SJCRH30 (cell line): ENCODE results near the gene NGEF. TPM values are rescaled to one million over a fixed set of nuclear protein-coding genes. Genes with fewer than 3 reads are reported as not detected.

Experiments
- DNase-seq, 2 experiments: peaks; one replicate each; pipeline ENCODE4 v3.0.0-alpha.2; 2015 to 2020
- H3K27ac ChIP-seq: fragments of 250-450 bp; sonication (Bioruptor Pico); 2 replicates; pipeline ENCODE4 v1.5.1; 2020; ENCODE audit warnings: mild to moderate bottlenecking, moderate library complexity
- H3K27me3 ChIP-seq: fragments of 250-450 bp; sonication (Bioruptor Pico); 2 replicates; pipeline ENCODE4 v1.5.1; 2020; ENCODE audit warnings: mild to moderate bottlenecking, moderate library complexity
- H3K36me3 ChIP-seq: fragments of 250-450 bp; sonication (Bioruptor Pico); 2 replicates; pipeline ENCODE4 v1.5.1; 2020; ENCODE audit warnings: mild to moderate bottlenecking, moderate library complexity
- H3K4me1 ChIP-seq: fragments of 250-450 bp; sonication (Bioruptor Pico); 2 replicates; pipeline ENCODE4 v1.5.1; 2020; ENCODE audit warnings: mild to moderate bottlenecking, moderate library complexity
- H3K4me3 ChIP-seq: fragments of 250-450 bp; sonication (Bioruptor Pico); 2 replicates; pipeline ENCODE4 v1.5.1; 2020; ENCODE audit warnings: mild to moderate bottlenecking, moderate library complexity
- H3K9me3 ChIP-seq: fragments of 250-450 bp; sonication (Bioruptor Pico); replicated peaks from 2 replicates; pipeline ENCODE4 v1.5.1; 2020; ENCODE audit warnings: mild to moderate bottlenecking, moderate library complexity
- total RNA-seq: library from RNA; depleted of rRNA; stranded (reverse); fragments of >200 nt; shearing (Covaris generic); gene quantifications from 2 replicates; pipeline ENCODE4 v1.2.3, GENCODE V29; 2014

Gene NGEF
- total RNA-seq, 1 experiment from 2014 or later, result not detected

DNA sequence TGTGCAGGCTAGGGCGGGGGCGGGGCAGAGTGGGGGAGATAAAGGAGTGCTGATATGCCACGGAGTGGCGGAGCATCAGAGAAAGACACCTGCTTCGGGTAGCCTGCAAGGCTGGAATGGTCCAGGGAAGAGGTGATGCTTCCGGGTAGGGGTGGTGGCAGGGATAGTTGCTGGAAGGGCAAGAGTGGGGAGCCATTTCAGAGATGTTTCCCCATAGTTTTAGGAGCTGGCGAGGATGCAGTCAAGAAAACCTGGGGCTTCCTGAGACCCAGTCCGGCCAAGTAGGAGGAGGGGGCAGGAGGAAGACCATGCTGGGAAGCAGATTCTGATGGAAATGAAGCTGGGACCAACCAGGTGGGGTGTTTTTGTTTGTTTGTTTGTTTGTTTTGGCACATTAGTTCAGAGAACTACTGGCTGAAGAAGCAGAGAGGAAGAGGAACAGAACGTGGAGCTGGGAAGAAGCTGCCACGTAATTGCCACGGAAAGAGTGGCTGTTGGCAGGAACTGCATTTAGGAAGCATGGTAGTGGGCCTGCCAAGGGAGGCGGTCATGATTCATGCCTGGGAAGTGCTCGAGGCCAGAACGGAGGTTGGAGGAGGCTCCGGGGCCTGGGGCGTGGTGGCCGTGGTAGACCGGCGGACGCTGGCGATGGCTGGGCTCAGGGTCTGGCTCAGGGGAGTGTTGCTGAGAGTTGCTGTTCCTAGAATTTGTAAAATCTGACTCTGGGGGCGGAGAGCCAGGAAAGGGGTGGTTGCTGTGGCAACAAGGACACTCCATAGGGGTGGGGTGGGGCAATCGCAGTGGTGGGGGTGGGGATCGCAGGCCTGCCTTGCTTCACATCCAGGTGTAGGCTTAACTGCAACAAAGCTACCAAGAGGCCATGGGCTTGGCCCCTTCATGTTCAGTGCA lies 38.4 kb upstream of the NGEF start:
- no peaks in the 10 kb centered on the region for H3K27me3 ChIP-seq
- no peak overlapping the region for H3K4me3 ChIP-seq
- H3K9me3 ChIP-seq, result no peaks in the 10 kb centered on the region
- no peak for DNase-seq
- H3K27ac ChIP-seq, result no peak overlapping the region
- no peaks in the 10 kb centered on the region for H3K36me3 ChIP-seq
- H3K4me1 ChIP-seq, result peaks cover 16% of the 10 kb centered on the region

DNA sequence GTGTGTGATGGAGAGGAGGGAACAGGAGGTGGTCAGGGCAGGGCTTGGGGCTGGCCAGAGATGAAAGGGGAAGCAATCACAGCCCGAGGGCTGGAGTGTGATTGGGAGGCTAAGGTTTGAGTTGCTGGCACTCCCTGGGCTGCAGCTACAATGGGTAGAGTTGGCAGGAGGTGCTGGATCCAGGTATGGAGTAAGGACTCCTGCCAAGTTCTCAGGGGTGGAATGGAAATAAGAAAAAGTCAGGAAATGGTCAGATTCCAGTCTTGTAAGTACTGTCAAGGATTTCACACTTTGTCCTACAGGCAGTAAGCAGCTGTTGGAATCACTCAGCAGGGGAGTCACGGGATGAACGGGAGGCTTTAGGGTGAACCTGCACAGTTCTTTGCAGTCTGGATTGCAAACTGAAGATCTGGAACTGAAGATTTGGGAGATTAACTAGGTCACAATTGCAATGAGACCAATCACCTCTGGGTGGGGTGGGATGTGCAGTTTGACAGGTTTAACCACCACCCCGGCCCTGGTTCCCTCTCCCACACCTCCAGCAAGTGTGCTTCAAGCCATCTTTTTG lies 36.2 kb upstream of the NGEF start:
- Histone ChIP-seq H3K4me1 (peaks cover 16% of the 10 kb centered on the region), H3K9me3 (no peaks in the 10 kb centered on the region), H3K36me3 (no peaks in the 10 kb centered on the region), H3K4me3 (no peak overlapping the region), H3K27ac (peak overlapping the region; percentile 47), H3K27me3 (no peaks in the 10 kb centered on the region)
- peak; percentile 85 to 90 for DNase-seq

DNA sequence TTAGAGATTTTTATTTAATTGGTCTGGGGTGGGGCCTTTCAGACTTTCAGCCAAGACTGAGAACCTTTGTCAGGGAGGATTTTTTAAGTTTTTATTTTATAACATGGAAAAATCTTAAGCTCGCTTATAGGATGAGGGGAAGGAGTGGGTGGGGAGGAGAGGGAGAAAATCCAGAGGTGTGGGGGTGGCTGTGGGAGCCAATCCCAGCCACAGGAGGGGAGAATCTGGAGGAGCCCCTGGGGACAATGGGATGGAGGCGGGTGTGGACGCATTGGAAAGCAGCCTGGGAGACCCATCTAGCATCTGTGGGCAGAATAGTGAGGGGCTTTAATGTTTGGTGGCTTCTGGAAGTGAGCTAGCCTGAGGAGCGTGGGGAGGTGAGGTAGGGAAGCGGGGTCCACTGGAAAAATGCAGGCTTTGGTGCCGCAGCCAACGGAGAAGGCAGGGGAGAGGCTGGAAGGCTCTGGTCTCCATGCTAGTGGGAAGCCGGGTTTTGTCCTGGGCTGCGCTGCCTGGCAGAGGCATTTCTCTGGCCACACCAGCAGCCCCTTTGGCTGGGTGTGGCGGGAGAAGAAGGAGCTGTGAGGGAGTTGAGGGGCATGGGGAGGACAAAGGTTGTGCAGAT lies 35.6 kb upstream of the NGEF start:
- no peaks in the 10 kb centered on the region for H3K9me3 ChIP-seq
- H3K4me1 ChIP-seq, result peaks cover 16% of the 10 kb centered on the region
- no peak for DNase-seq

DNA sequence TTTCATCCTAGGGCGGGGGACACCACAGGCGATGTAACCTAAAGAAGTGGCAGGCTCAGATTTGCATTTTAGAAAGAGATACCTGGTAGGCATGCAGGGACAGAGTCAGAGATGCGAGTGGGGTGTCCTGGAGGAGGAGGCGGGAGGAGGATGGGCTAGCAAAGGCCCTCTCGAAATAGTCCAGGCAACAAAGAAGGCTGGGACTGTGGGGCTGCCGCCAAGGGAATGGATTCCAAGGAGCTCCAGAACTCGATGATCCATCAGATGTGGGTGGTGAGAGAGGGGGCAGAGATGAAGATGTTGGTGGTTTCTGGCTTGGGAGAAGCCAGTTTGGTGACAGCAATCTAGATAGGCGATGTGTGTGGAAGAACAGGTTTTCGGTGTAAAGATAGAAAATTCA lies 34.6 kb upstream of the NGEF start:
- H3K9me3 ChIP-seq, result no peaks in the 10 kb centered on the region
- no peak overlapping the region for H3K4me3 ChIP-seq
- no peak overlapping the region for H3K27ac ChIP-seq
- H3K36me3 ChIP-seq, result no peaks in the 10 kb centered on the region
- H3K4me1 ChIP-seq, result peaks cover 16% of the 10 kb centered on the region
- DNase-seq, result no peak
- H3K27me3 ChIP-seq, result no peaks in the 10 kb centered on the region

More for the DNA sequence above, 35.6 kb upstream of the NGEF start:
- H3K27me3 ChIP-seq, result no peaks in the 10 kb centered on the region
- H3K36me3 ChIP-seq, result no peaks in the 10 kb centered on the region
- H3K4me3 ChIP-seq, result no peak overlapping the region
- H3K27ac ChIP-seq, result peak overlapping the region; percentile 47

DNA sequence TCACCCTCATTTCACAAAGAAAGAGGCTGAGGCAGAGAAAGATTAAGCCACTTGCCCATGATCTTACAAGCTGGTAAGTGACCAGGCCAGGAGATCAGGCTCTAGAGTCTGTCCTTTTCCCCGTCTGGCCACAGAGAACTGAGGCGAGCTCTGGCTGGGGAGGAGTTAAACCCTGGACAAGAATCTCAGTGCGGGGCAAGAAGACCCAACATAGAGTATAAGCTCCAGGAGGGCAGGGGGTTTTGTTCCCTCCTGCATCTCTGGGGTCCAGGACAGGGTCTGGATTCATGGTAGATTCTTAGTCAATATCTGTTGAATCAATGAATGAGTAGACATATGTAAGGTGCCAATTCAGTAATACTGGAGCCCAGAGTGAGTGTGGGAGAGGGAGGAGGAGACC lies 34.1 kb upstream of the NGEF start:
- Histone ChIP-seq H3K9me3 (no peaks in the 10 kb centered on the region), H3K27me3 (no peaks in the 10 kb centered on the region), H3K4me3 (no peak overlapping the region), H3K4me1 (peaks cover 16% of the 10 kb centered on the region), H3K27ac (no peak overlapping the region), H3K36me3 (no peaks in the 10 kb centered on the region)
- no peak for DNase-seq

DNA sequence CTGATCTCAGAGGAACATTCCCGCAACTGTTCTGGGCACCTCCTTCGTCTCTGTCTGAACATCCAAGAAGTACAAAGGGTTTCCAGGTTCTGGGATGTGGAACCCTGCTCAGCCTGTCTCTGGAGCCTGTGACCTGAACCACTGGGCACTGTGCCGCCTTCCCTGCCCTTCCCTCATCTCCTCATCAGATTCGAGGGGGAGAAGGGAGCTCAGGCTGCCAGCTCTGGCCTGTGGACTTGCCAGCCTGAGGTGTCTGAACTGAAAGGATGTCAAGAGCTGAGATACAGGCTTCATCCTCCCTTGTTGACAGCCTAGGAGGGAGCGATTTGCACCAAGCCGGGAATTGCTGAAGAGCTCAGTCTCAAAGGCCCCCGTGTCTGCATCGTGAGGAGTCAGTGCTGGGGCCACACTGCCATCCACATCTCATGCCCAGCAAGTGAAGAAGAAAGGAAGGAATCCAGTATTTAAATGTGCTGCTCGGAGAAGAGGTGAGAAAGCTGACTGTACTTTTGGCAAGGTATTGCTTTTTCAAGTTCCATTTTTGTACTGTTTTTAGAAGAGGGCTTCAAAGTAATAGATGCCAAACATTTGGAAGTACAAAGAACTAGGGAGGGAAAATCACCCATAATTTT lies 32.0 kb upstream of the NGEF start:
- peaks cover 16% of the 10 kb centered on the region for H3K4me1 ChIP-seq
- no peak overlapping the region for H3K27ac ChIP-seq
- no peaks in the 10 kb centered on the region for H3K36me3 ChIP-seq
- H3K27me3 ChIP-seq, result no peaks in the 10 kb centered on the region; the same call in 1 of the 2 replicates
- no peaks in the 10 kb centered on the region for H3K9me3 ChIP-seq
- H3K4me3 ChIP-seq, result no peak overlapping the region
- DNase-seq, result no peak

DNA sequence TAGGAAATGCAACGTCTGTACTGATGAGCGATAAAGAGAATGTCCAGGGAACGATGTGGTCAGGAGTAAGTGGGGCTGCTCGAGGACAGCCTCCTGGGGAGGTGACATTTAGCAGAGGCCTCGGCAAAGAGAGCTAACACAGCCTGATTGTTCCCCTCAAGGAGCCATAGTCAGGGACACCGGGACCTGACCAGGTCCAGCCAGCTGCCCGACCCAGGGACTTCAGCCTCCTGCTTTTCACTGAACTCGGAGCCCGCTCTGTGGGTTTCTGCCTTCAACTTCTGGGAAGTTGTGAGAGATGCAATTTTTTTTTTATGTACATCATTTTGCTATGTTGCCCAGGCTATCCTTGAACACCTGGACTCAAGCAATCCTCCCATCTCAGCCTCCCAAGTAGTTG lies 29.5 kb upstream of the NGEF start:
- Histone ChIP-seq H3K4me1 (no peaks in the 10 kb centered on the region), H3K36me3 (no peaks in the 10 kb centered on the region), H3K9me3 (no peaks in the 10 kb centered on the region), H3K27ac (no peak overlapping the region), H3K4me3 (no peak overlapping the region), H3K27me3 (no peaks in the 10 kb centered on the region; the same call in 1 of the 2 replicates)
- no peak for DNase-seq

DNA sequence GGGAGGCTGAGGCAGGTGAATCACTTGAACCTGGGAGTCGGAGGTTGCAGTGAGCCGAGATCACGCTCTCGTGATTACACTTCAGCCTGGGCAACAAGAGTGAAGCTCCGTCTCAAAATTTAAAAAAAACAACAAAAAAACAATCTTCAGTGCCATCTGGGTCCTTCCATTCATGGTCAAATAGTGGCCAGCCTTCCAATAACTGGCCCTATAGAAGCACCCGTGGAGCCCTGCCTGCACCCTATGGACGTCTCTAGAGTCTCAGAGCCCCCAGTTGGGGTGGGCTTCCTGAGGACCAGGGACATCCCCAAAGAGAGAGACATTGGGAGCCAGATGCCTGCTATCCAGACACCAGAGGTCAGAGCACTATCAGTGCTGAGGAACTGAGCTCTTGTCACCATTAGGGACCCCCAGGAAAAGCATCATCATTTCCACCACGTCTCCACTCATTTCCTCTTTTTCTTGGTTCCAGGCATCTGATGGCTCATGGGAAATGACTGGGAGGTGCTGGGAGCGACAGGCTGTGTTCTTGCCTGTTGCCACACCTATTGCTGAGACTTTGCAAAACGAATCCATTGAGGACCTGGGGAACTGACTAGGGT lies 28.8 kb upstream of the NGEF start:
- no peak overlapping the region for H3K27ac ChIP-seq
- no peak overlapping the region for H3K4me3 ChIP-seq
- no peak for DNase-seq
- H3K9me3 ChIP-seq, result no peaks in the 10 kb centered on the region
- no peaks in the 10 kb centered on the region; the same call in 1 of the 2 replicates for H3K27me3 ChIP-seq
- no peaks in the 10 kb centered on the region for H3K4me1 ChIP-seq
- H3K36me3 ChIP-seq, result no peaks in the 10 kb centered on the region

DNA sequence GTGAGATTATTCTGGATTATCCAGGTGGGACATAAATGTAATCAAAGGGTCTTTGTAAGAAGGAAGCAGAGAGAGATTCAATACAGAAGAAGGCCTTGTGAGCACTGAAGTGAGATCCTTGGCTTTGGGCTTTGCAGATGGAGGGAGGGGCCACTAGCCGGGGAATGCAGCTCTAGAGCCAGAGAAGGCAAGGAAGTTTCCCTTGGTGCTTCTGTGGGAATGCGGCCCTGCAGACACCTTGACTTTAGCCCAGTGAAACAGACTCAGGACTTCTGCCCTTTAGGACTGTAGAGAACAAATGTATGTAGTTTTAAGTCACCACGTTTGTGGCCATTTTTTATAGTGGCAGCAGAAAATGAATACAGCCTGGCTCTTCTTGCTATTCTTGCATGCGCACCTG lies 27.5 kb upstream of the NGEF start:
- Histone ChIP-seq H3K27me3 (no peaks in the 10 kb centered on the region; the same call in 1 of the 2 replicates), H3K36me3 (no peaks in the 10 kb centered on the region; the same call in 1 of the 2 replicates), H3K27ac (no peak overlapping the region), H3K4me1 (no peaks in the 10 kb centered on the region), H3K9me3 (no peaks in the 10 kb centered on the region), H3K4me3 (no peak overlapping the region)
- no peak for DNase-seq

DNA sequence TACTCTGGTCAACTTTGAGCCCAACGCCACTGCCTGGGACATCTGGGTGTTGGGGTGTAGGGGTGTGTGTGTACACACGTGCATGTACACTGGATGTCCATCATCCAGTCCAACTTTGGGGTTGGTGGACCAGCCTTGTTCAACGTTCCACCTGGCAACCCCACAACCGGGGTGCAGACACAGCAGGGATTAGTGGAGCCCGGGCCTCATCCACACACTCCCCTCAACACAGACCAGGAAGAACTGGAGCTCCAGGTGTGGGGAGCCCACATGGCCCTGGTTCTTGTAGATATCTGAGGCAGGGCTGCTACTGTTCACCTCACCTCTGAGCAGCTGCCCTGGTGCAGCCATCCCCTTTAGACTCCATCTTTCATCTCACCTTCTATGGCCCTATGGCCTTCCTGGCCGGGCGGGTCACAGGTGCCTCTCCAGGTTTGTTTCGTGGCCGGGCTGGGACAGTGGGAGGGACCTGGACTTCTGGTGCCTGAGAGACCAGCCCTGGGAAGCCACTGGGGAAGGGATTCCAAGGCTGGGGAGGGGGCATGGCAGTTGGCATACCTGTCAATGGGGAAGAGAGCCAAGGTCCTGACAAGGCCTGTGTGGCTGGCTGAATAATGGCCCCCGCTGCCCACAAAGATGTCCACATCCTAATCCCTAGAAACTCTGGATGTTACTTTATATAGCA lies 26.9 kb upstream of the NGEF start:
- DNase-seq, result no peak
- H3K36me3 ChIP-seq, result no peaks in the 10 kb centered on the region; the same call in 1 of the 2 replicates
- H3K4me1 ChIP-seq, result no peaks in the 10 kb centered on the region
- H3K27me3 ChIP-seq, result no peaks in the 10 kb centered on the region; the same call in 1 of the 2 replicates
- no peak overlapping the region for H3K27ac ChIP-seq
- H3K9me3 ChIP-seq, result no peaks in the 10 kb centered on the region
- H3K4me3 ChIP-seq, result no peak overlapping the region

DNA sequence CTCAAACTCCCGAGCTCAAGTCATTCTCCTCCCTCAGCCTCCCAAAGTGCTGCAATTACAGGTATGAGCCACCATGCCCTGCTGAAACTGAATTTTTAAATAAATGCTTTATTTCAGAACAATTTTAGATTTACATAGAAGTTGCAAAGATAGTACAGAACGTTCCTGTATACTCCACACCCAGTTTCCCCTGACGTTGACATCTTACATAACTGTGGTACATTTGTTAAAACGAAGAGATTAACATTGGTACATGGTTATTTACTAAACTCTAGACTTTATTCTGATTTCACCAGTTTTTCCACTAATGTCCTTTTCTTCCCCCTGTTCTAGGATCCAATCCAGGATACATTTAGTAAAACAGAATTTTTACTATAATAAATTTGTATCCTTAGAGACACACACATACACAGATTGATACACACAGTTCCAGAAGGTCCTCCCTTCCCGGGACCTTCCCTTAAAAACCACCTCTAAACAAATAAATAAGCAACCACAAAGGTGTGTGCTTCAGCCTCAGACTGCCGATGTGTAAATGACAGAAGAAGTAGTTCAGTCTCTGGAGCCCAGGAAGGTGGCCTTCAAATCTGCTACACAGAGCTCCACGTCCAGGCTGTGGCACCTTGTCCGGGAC lies 26.3 kb upstream of the NGEF start:
- H3K9me3 ChIP-seq, result no peaks in the 10 kb centered on the region
- no peak for DNase-seq

DNA sequence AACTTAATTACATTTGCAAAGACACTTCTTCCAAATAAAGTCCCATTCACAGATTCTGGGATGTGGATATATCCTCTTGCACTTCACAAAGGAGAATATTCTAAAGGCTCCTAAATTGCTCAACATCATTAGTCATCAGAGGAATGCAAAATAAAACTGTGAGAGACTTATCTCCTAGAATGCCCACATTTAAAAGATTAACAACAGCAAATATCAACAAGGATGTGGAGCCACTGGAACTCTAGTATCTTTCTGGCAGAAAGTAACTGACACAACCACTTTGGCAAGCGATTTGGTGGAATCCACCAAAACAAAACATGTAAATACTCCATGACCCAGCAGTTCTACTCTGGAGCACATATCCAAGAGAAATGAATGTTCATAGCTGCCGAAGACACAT lies 24.0 kb upstream of the NGEF start:
- Histone ChIP-seq H3K36me3 (no peaks in the 10 kb centered on the region; the same call in 1 of the 2 replicates), H3K4me3 (no peak overlapping the region), H3K27ac (no peak overlapping the region), H3K9me3 (no peaks in the 10 kb centered on the region), H3K4me1 (no peaks in the 10 kb centered on the region), H3K27me3 (no peaks in the 10 kb centered on the region; the same call in 1 of the 2 replicates)
- DNase-seq, result no peak

More for the DNA sequence above, 26.3 kb upstream of the NGEF start:
- Histone ChIP-seq H3K36me3 (no peaks in the 10 kb centered on the region; the same call in 1 of the 2 replicates), H3K4me3 (no peak overlapping the region), H3K27ac (no peak overlapping the region), H3K27me3 (no peaks in the 10 kb centered on the region; the same call in 1 of the 2 replicates), H3K4me1 (no peaks in the 10 kb centered on the region)

DNA sequence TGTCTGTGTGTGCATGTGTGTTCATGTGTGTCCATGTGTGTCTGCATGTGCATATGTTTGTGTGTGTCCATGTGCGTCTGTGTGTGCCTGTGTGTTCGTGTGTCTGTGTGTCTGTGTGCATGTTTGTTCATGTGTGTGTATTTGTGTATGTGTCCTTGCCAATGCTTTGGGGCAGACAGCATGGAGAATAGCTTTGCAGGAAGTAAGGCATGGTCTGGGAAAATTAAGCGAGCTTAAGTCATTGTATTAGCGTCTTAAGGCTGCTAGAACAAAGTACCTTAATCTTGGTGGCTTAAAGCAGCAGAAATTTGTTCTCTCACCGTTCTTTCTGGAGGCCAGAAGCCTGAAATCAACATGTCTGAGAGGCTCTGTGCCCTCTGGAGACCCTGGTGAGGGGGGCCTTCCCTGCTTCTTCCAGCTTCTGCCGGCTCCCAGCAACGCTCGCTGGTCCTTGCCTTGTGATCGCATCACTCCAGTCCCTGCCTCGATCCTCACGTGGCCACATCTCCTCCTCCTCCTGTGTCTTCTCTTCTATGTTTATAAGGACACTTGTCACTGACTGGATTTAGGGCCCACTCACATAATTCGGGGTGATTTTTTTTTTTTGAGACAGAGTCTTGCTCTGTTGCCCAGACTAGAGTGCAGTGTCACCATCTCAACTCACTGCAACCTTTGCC lies 23.2 kb upstream of the NGEF start:
- Histone ChIP-seq H3K36me3 (no peaks in the 10 kb centered on the region; the same call in 1 of the 2 replicates), H3K4me1 (no peaks in the 10 kb centered on the region), H3K27me3 (peaks cover 7% of the 10 kb centered on the region; the same call in 1 of the 2 replicates), H3K27ac (no peak overlapping the region), H3K4me3 (no peak overlapping the region), H3K9me3 (no peaks in the 10 kb centered on the region)
- no peak for DNase-seq
